ENCODE measurements around the gene HBP1. TPM values are rescaled to one million over a fixed set of nuclear protein-coding genes. Genes with fewer than 3 reads are reported as not detected.

HBP1 gene
- polyA plus RNA-seq, 2 of the 4 experiments (the other 2 are of a cell fraction) = 28.9 to 52.4 TPM

- Histone ChIP-seq H3K4me1 (peaks cover 20% of the 10 kb centered on the region; the same call in 2 of the 3 replicates), H3K27ac (peak overlapping the region; percentile 77 to 83), H3K9me3 (no peaks in the 10 kb centered on the region), H3K4me2 (peak overlapping the region; percentile 84), H3K4me3 (peak overlapping the region; percentile 58)
- FAIRE-seq (peak; percentile 79), ATAC-seq (peak; percentile 48 to 52), DNase-seq (ENCODE audit: low read depth in 1 of 2, low spot score in 1 of 2) (peak; percentile 84 to 86)
- ChIA-PET POLR2A (interaction anchor here (0.7 to 2.9 kb wide), 12 partner anchors 9 to 883 kb away, joined by 3 to 28 read pairs (median 5); partner anchors contain the start of genes CBLL1, COG5, DUS4L and NAMPT), CTCF (interaction anchor here (0.6 to 2.6 kb wide), 9 partner anchors 11 to 667 kb away, joined by 3 to 14 read pairs (median 5); no protein-coding TSS in a partner anchor)
- TF ChIP-seq JUN (IDR thresholded peaks at IDR 0.05) = peak in 1 of 2 experiments; percentile 8; a peak in 1 of 5 replicates
- peak; percentile 38 for TF ChIP-seq CTCF (IDR thresholded peaks at IDR 0.05)
- TF ChIP-seq POLR2A (IDR thresholded peaks at IDR 0.05; ENCODE audit: low read length) = no peak
- TF ChIP-seq JUNB (IDR thresholded peaks at IDR 0.05) = no peak
- peak; percentile 24 for TF ChIP-seq MAFK (IDR thresholded peaks at IDR 0.05; ENCODE audit: partially characterized antibody)
- no peak for TF ChIP-seq FOSL2 (IDR thresholded peaks at IDR 0.05)
- peak; percentile 92 for TF ChIP-seq FOSL2 (CRISPR knock-in tag; IDR thresholded peaks at IDR 0.05)
- TF ChIP-seq RAD21 (conservative IDR thresholded peaks at IDR 0.05 in 1 of 2, IDR thresholded peaks at IDR 0.05 in 1 of 2) = peak; percentile 9 to 22; a peak in 1 of 5 replicates
- TF ChIP-seq CEBPB (IDR thresholded peaks at IDR 0.05) = peak; percentile 52 to 81
- peak; percentile 22 for TF ChIP-seq CHD2 (IDR thresholded peaks at IDR 0.05; ENCODE audit: low read length, partially characterized antibody)
- under 1% methylated on average over 15 of the region's 15 CpGs for WGBS (ENCODE audit: missing lambda C conversion rate)
These were observed 1.1 kb upstream of the HBP1 start for GRCh38 chr7:107167483-107168232.

GRCh38 chr7:107169120-107170050 lies 582 bp downstream of the HBP1 start:
- Histone ChIP-seq H3K9me3 (no peaks in the 10 kb centered on the region), H3K4me3 (peak overlapping the region; percentile 72), H3K4me2 (peak overlapping the region; percentile 79), H3K27ac (peak overlapping the region; percentile 85 to 92), H3K4me1 (peaks cover 21% of the 10 kb centered on the region; the same call in 2 of the 3 replicates)
- DNase-seq (ENCODE audit: low read depth in 1 of 2, low spot score in 1 of 2) = peak; percentile 93 to 96
- POLR2A ChIA-PET = interaction anchor here (0.6 to 2.9 kb wide), 14 partner anchors 11 to 1094 kb away, joined by 3 to 28 read pairs (median 5); partner anchors contain the start of genes CBLL1, COG5 and DUS4L
- CTCF ChIA-PET = interaction anchor here (0.6 to 2.6 kb wide), 5 partner anchors 20 to 377 kb away, joined by 3 to 14 read pairs (median 5); no protein-coding TSS in a partner anchor
- peak; percentile 67 to 76 for ATAC-seq
- WGBS (ENCODE audit: missing lambda C conversion rate) = 2% methylated on average over 19 of the region's 73 CpGs
- FAIRE-seq = peak; percentile 36
- TF ChIP-seq HOXA7 (CRISPR knock-in tag; IDR thresholded peaks at IDR 0.05) (peak; percentile 95), EP300 (IDR thresholded peaks at IDR 0.05) (peak in 1 of 2 experiments; percentile 61; a peak in 1 of 5 replicates), FOSL2 (IDR thresholded peaks at IDR 0.05) (no peak), FOSL2 (CRISPR knock-in tag; IDR thresholded peaks at IDR 0.05) (peak; percentile 48; the same call in 1 of the 2 replicates), POLR2AphosphoS2 (conservative IDR thresholded peaks at IDR 0.05; ENCODE audit: low read length) (peak; percentile 77; the same call in 1 of the 2 replicates), RAD21 (conservative IDR thresholded peaks at IDR 0.05 in 1 of 2, IDR thresholded peaks at IDR 0.05 in 1 of 2) (peak in 1 of 2 experiments; percentile 19; a peak in 1 of 5 replicates), GATA3 (IDR thresholded peaks at IDR 0.05; ENCODE audit: borderline replicate concordance) (peak; percentile 34; the same call in 1 of the 2 replicates), PHF8 (IDR thresholded peaks at IDR 0.05; ENCODE audit: borderline replicate concordance, low read depth) (0 out of 2 replicates have a peak, but pooled peaks have one; percentile 16), E2F6 (IDR thresholded peaks at IDR 0.05; ENCODE audit: borderline replicate concordance, low read depth) (no peak), TFCP2L1 (CRISPR knock-in tag; IDR thresholded peaks at IDR 0.05) (peak; percentile 96), MYC (IDR thresholded peaks at IDR 0.05; ENCODE audit: borderline replicate concordance, low read length) (no peak), CEBPB (IDR thresholded peaks at IDR 0.05) (peak; percentile 74 to 93), RFX5 (IDR thresholded peaks at IDR 0.05) (no peak), CHD2 (IDR thresholded peaks at IDR 0.05; ENCODE audit: low read length, partially characterized antibody) (peak; percentile 89), SMC3 (IDR thresholded peaks at IDR 0.05) (0 out of 3 replicates have a peak, but pooled peaks have one; percentile 22), NR3C1 (IDR thresholded peaks at IDR 0.05) (no peak), CBX2 (IDR thresholded peaks at IDR 0.05; ENCODE audit: borderline replicate concordance, low read depth) (no peak), RCOR1 (IDR thresholded peaks at IDR 0.05; ENCODE audit: low read depth, low read length) (no peak), TP53 (CRISPR knock-in tag; IDR thresholded peaks at IDR 0.05) (peak; percentile 54; the same call in 1 of the 2 replicates), USF2 (IDR thresholded peaks at IDR 0.05) (peak; percentile 93), EHMT2 (IDR thresholded peaks at IDR 0.05; ENCODE audit: low read depth) (no peak), KDM5A (IDR thresholded peaks at IDR 0.05) (no peak), MAX (IDR thresholded peaks at IDR 0.05) (peak; percentile 83), FOSB (CRISPR knock-in tag; IDR thresholded peaks at IDR 0.05) (peak; percentile 90)

Data from A549 (cell line).